ENCODE data around the gene PEX10.

PEX10 gene

GRCh38 chr1:2355373-2356261 is 56.7 kb downstream of the PEX10 start:
- no peak overlapping the region for H3K4me3 ChIP-seq (ENCODE audit: low read depth, low read length)
- no peak for TF ChIP-seq POLR2A (IDR thresholded peaks at IDR 0.05; ENCODE audit: extremely low read depth, insufficient read length)
- no peak for TF ChIP-seq MYC (IDR thresholded peaks at IDR 0.05; ENCODE audit: low read depth, low read length)
- TF ChIP-seq, protein P1, sequence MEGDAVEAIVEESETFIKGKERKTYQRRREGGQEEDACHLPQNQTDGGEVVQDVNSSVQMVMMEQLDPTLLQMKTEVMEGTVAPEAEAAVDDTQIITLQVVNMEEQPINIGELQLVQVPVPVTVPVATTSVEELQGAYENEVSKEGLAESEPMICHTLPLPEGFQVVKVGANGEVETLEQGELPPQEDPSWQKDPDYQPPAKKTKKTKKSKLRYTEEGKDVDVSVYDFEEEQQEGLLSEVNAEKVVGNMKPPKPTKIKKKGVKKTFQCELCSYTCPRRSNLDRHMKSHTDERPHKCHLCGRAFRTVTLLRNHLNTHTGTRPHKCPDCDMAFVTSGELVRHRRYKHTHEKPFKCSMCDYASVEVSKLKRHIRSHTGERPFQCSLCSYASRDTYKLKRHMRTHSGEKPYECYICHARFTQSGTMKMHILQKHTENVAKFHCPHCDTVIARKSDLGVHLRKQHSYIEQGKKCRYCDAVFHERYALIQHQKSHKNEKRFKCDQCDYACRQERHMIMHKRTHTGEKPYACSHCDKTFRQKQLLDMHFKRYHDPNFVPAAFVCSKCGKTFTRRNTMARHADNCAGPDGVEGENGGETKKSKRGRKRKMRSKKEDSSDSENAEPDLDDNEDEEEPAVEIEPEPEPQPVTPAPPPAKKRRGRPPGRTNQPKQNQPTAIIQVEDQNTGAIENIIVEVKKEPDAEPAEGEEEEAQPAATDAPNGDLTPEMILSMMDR (IDR thresholded peaks at IDR 0.05; ENCODE audit: low read depth, low read length) = no peak
- no peak for TF ChIP-seq MAX (IDR thresholded peaks at IDR 0.05; ENCODE audit: low read depth, low read length)
- DNase-seq (ENCODE audit: low read depth) = no peak

- TF ChIP-seq MAX (IDR thresholded peaks at IDR 0.05; ENCODE audit: low read depth, low read length) (no peak), POLR2A (IDR thresholded peaks at IDR 0.05; ENCODE audit: extremely low read depth, insufficient read length) (no peak), MYC (IDR thresholded peaks at IDR 0.05; ENCODE audit: low read depth, low read length) (no peak)
- TF ChIP-seq, protein P1 (IDR thresholded peaks at IDR 0.05; ENCODE audit: low read depth, low read length) = no peak
- H3K4me3 ChIP-seq (ENCODE audit: low read depth, low read length) = no peak overlapping the region
- no peak for DNase-seq (ENCODE audit: low read depth)
These were observed 57.6 kb downstream of the PEX10 start for GRCh38 chr1:2354511-2355372.
